VCaP (cell line): Measurements from ENCODE around the gene IFNL1.
A peak's percentile ranks its signal among the peaks of the same experiment; 100 is the strongest.

Experiments
- H3K27ac ChIP-seq: fragments of 450-650 bp; 2 replicates; pipeline ENCODE4 v1.5.1; 2017
- TF ChIP-seq, protein P1 (sequence below): fragments of 450-650 bp; conservative IDR thresholded peaks from 2 replicates; pipeline ENCODE4 v1.5.1; 2017; ENCODE audit warnings: mild to moderate bottlenecking, moderate library complexity

The IFNL1 gene

DNA sequence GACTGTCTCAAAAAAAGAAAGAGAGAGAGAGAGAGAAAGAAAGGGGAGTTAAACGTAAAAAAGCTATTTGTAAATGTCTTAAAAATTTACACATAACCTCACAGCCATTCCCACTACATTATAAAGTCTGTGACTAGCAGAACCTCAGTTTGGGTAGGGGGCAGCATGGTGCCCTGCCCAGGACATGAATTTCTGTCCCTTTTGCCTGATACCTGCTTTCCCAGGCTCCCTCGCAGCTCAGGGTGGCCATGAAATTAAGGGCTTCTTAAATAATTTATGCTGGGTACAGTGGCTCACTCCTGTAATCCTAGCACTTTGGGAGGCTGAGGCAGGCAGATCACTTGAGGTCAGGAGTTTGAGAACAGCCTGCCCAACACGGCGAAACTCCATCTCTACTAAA, 4.8 kb downstream of the IFNL1 start:
- no peak overlapping the region for H3K27ac ChIP-seq
- TF ChIP-seq, protein P1, sequence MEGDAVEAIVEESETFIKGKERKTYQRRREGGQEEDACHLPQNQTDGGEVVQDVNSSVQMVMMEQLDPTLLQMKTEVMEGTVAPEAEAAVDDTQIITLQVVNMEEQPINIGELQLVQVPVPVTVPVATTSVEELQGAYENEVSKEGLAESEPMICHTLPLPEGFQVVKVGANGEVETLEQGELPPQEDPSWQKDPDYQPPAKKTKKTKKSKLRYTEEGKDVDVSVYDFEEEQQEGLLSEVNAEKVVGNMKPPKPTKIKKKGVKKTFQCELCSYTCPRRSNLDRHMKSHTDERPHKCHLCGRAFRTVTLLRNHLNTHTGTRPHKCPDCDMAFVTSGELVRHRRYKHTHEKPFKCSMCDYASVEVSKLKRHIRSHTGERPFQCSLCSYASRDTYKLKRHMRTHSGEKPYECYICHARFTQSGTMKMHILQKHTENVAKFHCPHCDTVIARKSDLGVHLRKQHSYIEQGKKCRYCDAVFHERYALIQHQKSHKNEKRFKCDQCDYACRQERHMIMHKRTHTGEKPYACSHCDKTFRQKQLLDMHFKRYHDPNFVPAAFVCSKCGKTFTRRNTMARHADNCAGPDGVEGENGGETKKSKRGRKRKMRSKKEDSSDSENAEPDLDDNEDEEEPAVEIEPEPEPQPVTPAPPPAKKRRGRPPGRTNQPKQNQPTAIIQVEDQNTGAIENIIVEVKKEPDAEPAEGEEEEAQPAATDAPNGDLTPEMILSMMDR = no peak

DNA sequence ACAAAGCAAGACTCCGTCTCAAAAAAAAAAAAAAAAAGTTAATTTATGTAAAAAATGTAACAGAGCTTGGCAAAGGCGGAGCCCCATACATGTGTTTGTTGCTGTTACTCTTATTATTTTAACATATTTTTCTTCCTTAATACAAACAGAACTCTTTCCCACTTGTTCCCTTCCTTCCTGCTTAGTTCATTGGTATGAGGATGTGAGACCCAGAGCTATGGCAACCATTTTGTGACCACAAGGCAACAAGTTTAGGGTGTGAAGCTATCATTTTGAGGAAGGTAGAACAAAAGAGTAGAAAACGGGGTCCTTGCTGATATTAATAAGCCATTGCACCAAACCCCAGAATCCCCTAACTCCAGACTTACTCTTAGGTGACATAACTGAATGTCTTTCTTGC, 5.4 kb downstream of the IFNL1 start:
- no peak overlapping the region for H3K27ac ChIP-seq
- TF ChIP-seq, protein P1 = no peak

- no peak overlapping the region for H3K27ac ChIP-seq
- TF ChIP-seq, protein P1 = no peak
Observed at GRCh38 chr19:39303373-39304184, 7.4 kb downstream of the IFNL1 start.

- no peak overlapping the region for H3K27ac ChIP-seq
- TF ChIP-seq, protein P1 = no peak
Observed at GRCh38 chr19:39304185-39304513, 7.9 kb downstream of the IFNL1 start.

- no peak overlapping the region for H3K27ac ChIP-seq
- TF ChIP-seq, protein P1 = no peak
Observed at GRCh38 chr19:39304701-39305571, 8.7 kb downstream of the IFNL1 start.

GRCh38 chr19:39306075-39306474, 9.9 kb downstream of the IFNL1 start:
- TF ChIP-seq, protein P1 = no peak
- H3K27ac ChIP-seq = peak overlapping the region; percentile 29

DNA sequence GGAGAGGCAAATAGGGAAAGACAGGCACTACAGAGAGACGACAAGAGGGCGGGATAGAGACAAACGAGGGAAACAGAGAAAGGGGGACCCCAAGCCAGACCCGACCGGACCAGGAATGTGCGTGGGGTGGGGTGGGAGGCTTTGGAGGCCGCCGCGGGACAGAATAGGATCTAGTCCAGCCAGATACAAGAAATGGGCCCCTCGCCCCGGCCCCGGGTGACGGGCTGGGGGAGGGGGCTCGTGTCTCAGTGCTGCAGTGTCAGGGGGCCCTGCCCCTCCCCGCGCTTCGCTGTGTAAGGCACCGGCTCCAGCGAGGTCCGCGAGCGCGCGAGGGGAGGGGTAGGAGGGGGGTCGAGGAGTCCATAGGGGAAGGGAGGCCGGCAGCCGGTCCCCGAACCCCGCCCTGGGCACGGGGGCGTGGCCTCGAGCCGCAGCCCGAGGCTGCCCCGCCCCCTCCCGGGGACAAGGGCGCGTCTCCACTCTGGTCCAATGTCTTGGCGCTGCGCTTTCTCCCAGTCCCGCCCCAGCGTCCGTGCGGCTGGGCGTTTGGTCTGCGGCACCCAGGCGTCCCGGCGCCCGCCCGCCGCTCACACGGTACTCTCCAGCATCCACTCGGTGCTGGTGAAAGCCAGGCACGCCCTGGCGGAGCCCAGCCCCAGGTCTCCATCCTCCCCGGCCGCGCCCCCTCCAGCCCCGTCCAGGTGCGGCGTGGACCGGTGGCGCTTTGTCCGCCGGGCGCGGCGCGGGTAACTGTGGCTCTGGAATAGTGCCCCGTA, 11.0 kb downstream of the IFNL1 start:
- TF ChIP-seq, protein P1 = no peak
- peak overlapping the region; percentile 9; the same call in 1 of the 2 replicates for H3K27ac ChIP-seq
